AG09319 (cell line): Measurements from ENCODE around the gene LGALS4.
A peak's percentile ranks its signal among the peaks of the same experiment; 100 is the strongest.
"Not testable (repeated sequence)": the region's sequence is repeated elsewhere in the genome, so short reads cannot be mapped to it uniquely, and the experiment has no call there.

ENCODE experiments used
- DNase-seq: peaks from one replicate; pipeline ENCODE4 v3.0.0-alpha.2; 2010; ENCODE audit warnings: low read depth; ENCODE audit errors: extremely low read depth
- TF ChIP-seq, protein P1 (sequence below): IDR thresholded peaks from 2 replicates; pipeline ENCODE4 v1.5.1; 2011; ENCODE audit warnings: low read depth, mild to moderate bottlenecking, inconsistent platforms, low read length, moderate library complexity

Gene LGALS4

DNA sequence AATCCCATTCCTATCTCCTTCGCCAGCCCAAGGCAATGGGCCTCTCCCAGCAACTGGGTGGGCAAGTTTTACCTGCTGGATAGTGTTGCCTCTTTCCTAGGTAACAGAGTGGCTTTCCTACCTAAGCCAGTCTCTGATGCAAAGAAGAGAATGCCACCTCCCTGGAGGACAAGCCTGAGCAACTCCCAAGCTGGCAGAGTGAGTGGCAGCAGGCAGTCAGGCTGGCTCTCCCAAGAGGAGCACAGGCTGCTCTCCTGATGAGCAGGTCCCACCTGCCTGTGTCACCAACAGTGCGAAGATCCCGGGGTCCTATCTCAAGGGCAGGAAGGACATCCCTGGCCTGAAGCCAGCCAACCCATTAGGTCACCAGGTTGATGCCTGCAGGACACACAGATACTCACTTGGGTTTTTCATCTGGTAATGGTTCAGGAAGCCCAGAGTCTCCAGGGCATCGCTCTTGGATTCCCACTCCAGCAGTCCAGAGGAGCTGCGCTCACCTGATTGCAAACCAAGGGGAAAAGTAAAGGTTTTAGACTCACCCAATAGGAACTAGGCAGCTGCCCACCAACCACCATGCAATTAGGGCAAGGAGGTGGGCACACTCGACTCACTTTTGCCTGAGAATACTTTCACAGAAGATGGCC lies 24.4 kb upstream of the LGALS4 start:
- TF ChIP-seq, protein P1, sequence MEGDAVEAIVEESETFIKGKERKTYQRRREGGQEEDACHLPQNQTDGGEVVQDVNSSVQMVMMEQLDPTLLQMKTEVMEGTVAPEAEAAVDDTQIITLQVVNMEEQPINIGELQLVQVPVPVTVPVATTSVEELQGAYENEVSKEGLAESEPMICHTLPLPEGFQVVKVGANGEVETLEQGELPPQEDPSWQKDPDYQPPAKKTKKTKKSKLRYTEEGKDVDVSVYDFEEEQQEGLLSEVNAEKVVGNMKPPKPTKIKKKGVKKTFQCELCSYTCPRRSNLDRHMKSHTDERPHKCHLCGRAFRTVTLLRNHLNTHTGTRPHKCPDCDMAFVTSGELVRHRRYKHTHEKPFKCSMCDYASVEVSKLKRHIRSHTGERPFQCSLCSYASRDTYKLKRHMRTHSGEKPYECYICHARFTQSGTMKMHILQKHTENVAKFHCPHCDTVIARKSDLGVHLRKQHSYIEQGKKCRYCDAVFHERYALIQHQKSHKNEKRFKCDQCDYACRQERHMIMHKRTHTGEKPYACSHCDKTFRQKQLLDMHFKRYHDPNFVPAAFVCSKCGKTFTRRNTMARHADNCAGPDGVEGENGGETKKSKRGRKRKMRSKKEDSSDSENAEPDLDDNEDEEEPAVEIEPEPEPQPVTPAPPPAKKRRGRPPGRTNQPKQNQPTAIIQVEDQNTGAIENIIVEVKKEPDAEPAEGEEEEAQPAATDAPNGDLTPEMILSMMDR: no peak
- DNase-seq: no peak

DNA sequence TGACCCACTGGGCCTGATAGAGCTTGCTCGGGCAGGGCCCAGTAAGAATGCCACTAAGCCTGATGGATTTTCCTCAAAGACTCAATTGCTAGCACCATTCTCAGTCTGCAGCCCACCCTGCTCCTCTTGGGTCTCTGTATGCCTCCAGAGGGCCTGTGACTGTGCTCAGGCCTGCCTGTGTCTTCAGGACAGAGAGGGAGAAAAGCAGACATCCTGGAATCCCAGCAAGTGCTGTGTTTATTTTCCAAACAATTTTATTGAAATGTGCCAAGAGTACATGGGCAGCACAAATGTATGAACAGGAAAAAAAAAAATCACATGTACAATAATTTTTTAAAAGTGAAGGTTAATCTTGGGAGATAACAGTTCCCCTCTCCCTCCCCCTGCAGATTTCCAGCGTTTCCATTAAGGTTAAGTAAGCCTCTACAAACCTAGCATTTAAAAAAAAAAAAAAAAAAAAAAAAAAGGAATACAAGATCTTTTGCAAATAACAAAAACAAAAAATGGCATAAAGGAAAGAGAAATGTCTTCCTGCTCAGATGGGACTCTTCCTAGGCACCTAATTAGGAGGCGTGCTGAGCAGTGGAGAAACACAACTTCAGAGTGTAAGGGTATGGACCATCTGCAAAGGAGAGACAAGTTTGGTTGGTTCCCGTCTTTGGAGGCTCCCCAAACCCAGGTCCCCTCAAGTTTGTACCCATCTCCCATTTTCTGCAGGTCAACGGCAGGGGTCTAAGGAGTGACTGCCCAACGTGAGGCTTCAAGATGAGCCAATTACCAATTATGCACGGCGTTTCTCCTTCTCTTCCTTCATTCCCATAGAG lies 23.6 kb upstream of the LGALS4 start:
- TF ChIP-seq, protein P1: no peak
- no peak for DNase-seq

DNA sequence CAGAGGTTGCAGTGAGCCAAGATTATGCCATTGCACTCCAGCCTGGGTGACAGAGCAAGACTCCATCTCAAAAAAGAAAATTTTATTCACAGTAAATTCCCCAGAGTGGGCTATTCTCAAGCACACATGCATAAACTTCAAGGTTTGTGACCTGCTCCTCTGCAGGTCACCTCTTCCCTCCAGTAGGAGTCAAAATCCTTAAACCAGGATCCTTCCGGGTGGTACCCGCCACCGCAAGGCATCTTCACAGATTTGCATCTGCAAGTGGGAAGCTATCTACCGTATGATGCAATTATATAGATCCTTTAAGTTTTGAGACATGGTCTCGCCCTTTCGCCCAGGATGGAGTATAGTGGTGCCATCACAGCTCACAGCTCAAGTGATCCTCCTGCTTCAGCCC lies 21.8 kb upstream of the LGALS4 start:
- DNase-seq: no peak
- TF ChIP-seq, protein P1: no peak

DNA sequence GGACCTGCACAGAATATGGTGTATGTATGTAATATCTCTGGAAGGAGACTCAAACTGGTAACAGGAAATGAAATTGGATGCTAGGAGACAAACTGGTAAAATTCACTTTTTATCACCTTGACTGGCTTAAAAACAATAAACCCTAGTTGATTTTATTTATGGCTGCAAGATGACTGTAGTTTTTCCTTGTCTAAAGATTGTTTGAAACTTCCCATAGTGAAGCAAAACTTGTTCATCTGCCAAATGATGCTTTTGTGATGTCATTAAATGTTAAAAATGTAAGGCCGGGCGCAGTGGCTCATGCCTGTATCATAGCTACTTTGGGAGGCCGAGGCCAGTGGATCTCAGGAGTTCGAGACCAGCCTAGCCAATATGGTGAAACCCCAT lies 21.4 kb upstream of the LGALS4 start:
- TF ChIP-seq, protein P1: no peak
- DNase-seq: no peak

DNA sequence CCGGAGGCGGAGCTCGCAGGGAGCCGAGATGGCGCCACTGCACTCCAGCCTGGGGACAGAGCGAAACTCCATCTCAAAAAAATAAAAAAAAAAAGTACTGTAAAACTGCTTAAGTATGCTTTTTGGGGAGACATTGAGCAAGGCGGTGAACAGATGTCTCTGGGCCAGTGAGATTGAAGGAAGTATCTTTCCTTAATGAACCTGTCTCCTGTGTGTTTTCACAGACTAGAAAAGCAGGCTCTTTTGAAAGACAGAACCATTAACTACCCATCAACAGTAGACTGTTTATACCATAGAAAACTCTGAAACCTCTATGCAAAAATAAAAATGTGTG lies 20.3 kb upstream of the LGALS4 start:
- TF ChIP-seq, protein P1: no peak
- no peak for DNase-seq

DNA sequence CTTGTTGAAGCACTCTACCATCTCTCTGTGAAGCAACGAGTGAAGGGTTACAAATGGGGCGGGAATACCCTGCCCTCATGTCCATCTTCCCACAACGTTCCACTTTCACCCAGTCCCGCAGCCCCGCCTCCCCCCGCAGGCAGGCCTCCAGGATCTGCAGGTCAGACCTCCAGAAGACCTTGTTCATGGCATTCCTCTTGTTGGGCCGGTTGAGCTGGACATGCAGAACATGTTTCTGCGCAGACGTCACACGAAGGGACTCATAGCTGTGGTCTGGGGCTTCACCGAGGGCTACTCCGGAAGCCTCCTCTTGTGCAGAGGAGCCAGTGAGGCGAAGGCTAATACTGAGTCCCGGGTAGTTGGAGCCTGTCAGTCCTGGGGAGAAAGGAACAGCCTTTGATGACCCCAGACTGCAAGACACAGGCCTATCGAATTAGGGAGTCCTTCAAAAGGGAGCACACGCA lies 18.4 kb upstream of the LGALS4 start:
- TF ChIP-seq, protein P1: no peak
- DNase-seq: peak; percentile 76

DNA sequence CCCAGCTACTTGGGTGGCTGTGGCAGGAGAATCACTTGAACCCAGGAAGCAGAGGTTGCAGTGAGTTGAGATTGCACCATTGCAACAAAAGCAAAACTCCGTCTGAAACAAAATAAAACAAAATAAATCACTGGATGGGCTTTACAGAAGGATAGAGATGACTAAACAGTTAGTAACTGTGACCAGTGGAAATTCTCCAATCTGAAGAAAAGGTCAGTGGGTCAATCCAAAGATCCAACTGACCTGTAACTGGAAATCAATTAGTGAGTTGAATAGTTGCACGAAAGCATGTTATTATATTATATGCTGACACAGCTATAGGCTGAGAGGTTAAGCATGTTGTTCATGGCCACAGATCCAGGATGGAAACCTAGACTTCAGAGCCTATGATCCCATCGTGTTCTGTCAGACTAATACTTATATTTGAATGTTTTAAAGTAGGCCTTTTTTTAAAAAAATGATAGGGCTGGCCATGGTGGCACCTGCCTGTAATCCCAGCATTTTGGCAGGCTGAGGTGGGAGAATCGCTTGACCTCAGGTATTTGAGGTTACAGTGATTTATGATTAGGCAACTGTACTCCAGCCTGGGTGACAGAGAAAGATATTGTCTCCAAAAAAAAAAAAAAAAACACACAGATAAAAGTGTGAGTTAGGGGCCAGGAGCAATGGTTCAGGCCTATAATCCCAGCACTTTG lies 17.4 kb upstream of the LGALS4 start:
- no peak for DNase-seq
- TF ChIP-seq, protein P1: no peak

DNA sequence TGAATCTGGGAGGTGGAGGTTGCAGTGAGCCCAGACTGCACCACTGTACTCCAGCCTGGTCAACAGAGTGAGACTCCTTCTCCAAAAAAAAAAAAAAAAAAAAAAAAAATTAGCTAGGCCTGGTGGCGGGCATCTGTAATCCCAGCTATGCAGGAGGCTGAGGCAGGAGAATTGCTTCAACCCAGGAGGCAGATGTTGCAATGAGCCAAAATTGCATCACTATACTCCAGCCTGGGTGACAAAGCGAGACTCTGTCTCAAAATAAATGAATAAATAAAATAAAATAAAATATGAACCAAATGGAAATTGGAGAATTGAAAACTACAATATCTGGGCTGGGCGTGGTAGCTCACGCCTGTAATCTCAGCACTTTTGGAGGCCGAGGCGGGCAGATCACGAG lies 16.5 kb upstream of the LGALS4 start:
- DNase-seq: not testable (repeated sequence)
